Activated T-cell treated with anti-CD3 and anti-CD28 coated beads for 1 hour (primary cell): ENCODE measurements around the gene SPEM3.
A peak's percentile ranks its signal among the peaks of the same experiment; 100 is the strongest.
"Not testable (repeated sequence)": the region's sequence is repeated elsewhere in the genome, so short reads cannot be mapped to it uniquely, and the experiment has no call there.

ENCODE experiments used
- DNase-seq: peaks from one replicate; pipeline ENCODE4 v3.0.0-alpha.2; 2020; ENCODE audit warnings: low read depth

The SPEM3 gene

GRCh38 chr17:7471729-7472128 is 43.1 kb downstream of the SPEM3 start:
- no peak for DNase-seq

GRCh38 chr17:7474767-7475166 is 46.1 kb downstream of the SPEM3 start:
- not testable (repeated sequence) for DNase-seq

GRCh38 chr17:7475764-7476422 is 47.2 kb downstream of the SPEM3 start:
- no peak for DNase-seq

GRCh38 chr17:7476494-7476893 is 47.8 kb downstream of the SPEM3 start:
- no peak for DNase-seq

GRCh38 chr17:7476951-7477350 is 48.3 kb downstream of the SPEM3 start:
- DNase-seq, result no peak

GRCh38 chr17:7477392-7478275 is 49.0 kb downstream of the SPEM3 start:
- no peak for DNase-seq

GRCh38 chr17:7478276-7479212 is 49.9 kb downstream of the SPEM3 start:
- peak; percentile 50 for DNase-seq

GRCh38 chr17:7479213-7480088 is 50.8 kb downstream of the SPEM3 start, which contains the start of gene ZBTB4:
Gene ZBTB4, minus strand, starts transcription at chr17:7479631. Its CDS starts 12,830 bp downstream, at chr17:7466801.
- peak; percentile 62 for DNase-seq

- no peak for DNase-seq
These were observed 51.4 kb downstream of the SPEM3 start for GRCh38 chr17:7480089-7480384.

GRCh38 chr17:7481275-7481674 is 52.6 kb downstream of the SPEM3 start, which contains the start of gene SLC35G6:
Gene SLC35G6, plus strand, starts transcription at chr17:7481446. Its CDS starts 71 bp downstream, at chr17:7481517.
- DNase-seq, result not testable (repeated sequence)

- DNase-seq, result not testable (repeated sequence)
These were observed 53.4 kb downstream of the SPEM3 start for GRCh38 chr17:7481842-7482741.
